Activated gamma-delta T cell treated with Interleukin-2 at 50 U/mL for 16 hours (primary cell): ENCODE data around the gene GPR156.

Experiments used
- DNase-seq: peaks from one replicate; pipeline ENCODE4 v3.0.0-alpha.2; 2020

GPR156 gene

DNA sequence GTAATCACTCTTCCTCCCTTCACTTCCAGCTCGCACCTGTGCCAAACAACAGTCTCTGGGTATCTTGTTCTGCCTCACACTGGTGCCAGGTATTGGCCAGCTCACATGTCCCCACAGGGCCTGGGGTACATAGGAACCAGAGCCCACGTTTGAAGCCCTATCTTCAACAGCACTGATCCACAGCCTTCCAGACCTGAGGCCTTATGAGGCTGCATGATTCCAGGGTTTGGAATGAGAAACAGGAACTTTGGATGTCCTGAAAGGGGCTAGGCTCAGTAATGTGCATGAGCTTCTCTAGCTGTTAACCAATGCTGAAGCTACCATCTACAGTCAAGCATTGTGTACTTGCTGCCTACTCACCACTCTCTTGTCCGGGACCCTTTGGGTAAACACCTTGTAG lies 92.4 kb downstream of the GPR156 start:
- no peak for DNase-seq

DNA sequence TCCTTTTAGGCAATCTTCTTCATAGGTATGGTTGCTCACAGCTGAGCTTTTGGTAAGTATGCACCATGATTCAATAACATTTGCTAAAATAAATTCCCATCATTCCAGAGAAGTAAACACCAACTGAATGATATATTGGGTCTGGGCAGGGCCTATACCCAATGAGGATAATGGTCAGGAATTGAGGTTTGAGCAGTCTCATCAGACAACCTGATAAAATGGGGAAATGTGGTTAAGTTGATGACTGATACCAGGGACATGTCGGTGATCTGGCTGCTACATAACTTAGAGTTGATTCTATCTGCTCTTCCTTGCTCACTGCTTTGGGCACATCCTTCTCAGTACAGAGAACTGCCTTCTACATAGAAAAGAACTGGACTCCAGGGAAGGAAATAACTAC lies 92.9 kb downstream of the GPR156 start:
- no peak for DNase-seq

DNA sequence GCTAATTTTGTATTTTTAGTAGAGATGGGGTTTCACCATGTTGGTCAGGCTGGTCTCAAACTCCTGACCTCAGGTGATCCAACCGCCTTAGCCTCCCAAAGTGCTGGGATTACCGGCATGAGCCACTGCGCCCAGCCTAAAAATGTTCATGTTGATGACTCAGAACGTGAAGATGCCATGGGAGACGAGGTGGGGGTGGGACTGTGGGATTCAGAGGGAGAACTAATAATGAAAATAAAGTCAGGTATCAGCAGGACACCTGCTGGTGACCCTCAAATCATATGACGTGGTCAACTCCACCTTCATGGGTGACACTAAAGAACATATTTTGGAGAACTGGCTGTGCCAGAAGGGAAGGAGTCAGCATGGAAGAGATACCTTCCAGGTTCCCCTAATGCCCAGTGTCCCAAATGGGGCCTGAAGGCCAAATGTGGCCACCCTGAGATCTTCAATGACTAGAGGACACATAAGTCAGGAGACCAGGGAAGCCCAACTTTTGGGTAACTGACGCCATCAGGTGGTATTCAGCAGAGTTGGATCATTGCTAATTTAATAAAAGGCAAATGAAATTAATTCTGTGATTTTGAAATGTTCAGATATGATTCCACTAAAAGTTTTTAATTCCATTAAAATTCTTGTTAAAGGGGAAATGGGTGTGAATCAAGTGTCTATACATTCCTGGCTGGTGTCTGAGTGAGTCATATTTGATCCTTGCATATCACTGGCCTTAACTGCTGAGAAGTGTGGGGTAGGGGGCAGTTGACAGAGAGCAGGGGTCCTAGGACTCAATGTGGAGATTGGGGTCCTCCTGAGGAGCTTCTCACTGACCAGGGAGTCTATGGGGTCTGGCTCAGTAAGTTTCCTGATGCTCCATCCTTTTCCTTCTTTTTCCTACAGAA lies 102.2 kb downstream of the GPR156 start:
- DNase-seq: no peak

GRCh38 chr3:120181632-120182031 lies 103.4 kb downstream of the GPR156 start:
- no peak for DNase-seq

DNA sequence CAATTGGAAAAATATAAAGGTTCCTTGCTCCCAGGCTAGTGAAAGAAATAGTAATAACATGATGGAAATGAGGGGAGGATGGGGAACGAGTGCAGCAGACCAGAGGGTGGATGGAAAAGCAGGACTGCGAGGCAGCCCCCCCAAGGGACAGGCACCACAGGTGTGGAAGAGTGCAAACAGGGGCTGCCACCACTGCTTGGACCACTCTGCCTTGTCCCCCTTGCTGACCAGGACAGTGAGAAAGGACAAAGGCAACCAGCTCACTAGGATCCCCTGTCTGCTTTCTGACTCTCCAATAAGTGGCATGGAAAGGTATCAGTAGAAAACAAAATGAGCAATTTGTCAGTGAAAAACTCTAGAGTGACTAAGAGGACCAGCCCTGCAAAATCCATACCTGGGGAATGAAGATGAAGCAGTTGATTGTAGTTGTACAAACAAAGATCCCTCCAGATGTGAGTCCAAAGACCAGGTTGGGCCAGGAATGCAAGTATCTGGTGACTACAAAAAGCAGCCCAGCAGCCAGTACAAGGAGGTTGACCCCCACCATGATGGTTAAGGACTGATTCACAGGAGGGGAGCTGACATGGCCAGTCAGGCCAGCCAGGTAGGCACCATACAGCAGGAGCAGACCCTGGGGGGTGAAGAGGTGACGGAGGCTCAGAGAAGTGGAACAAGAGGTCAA lies 104.2 kb downstream of the GPR156 start:
- no peak for DNase-seq

GRCh38 chr3:120177707-120178306 lies 107.2 kb downstream of the GPR156 start:
- no peak for DNase-seq

- DNase-seq: no peak
Measured at GRCh38 chr3:120177151-120177550, 107.9 kb downstream of the GPR156 start.

GRCh38 chr3:120174811-120175539 lies 110.0 kb downstream of the GPR156 start:
- no peak for DNase-seq

- DNase-seq: no peak
Measured at GRCh38 chr3:120173056-120173675, 111.9 kb downstream of the GPR156 start.

DNA sequence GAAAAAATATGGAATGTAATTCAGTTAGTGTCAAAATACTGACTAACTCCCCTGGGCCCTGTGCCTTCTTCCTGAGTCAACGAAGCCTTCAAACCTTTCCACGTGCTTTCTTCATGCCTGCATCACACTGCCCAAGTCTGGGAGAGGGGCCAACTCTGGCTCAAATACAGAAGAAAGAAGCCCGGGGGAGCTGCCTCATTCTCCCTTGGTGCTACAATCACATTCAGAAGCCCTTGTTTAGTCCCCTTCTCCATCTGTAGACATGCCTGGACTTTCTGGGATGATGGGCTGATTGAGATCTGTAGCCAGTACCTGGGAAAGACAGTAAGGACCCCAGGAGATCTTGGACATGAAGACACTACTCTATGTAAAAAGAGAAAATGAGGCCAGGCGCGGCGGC lies 113.0 kb downstream of the GPR156 start:
- DNase-seq: no peak

- DNase-seq: no peak
Measured at GRCh38 chr3:120171134-120171873, 113.7 kb downstream of the GPR156 start.

DNA sequence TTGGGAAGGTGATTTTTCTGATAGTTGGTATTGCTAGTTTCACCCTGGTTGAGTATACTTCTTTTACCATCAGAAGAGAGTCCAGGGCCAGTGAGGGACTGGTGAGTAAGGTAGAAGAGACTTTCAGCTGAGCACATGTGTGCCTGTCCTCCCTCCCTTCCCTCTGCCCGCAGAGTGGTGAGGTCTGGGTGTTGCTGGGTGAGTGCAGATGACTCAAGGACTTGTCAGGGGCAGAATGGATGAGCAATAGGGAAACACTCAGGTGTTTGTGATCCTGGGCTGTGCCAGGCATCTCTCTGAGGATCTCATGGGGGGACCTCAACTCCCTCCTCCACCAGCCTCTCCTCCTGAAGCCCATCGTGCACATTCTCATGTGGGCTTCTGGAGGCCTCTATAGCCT lies 114.8 kb downstream of the GPR156 start:
- DNase-seq: no peak

GRCh38 chr3:120169407-120169806 lies 115.6 kb downstream of the GPR156 start:
- no peak for DNase-seq

DNA sequence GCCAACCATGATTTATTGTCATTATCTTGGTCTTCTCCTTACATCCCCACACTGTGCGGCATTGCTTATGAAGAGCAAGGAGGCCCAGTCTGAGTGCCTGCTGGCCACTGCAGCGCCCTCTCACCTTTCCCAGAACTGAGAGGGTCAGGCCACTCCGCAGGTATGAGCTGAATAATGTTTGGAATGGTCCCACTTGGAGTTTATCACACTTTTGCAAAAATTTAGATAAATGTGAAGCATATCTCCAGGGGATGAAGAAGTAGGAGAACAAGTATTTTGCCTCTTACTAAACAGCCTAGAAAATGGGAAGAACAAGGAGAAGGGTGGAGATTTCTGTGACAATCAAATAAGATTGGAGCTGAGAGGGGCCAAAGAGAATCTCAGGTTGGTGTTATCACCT lies 116.4 kb downstream of the GPR156 start:
- no peak for DNase-seq

DNA sequence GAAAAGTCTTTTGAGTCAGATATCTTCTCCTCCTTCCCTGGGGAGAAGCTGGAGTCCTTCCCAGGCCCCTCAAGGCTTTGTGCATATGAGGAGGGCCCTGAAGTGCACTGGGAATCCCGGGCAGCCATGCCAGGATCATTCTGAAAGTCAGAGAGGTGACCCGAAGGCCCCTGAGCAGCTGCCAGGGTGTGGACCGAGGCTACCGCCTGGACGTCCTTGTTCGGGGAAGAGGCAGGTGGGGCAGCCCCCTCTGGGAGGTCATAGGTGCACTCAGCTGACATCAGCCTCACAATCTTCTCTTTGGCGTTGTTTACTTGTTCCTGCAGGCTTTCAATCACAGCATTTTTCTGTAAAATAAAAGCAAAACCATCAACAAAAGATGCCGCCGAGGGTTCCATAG lies 117.0 kb downstream of the GPR156 start:
- DNase-seq: no peak

DNA sequence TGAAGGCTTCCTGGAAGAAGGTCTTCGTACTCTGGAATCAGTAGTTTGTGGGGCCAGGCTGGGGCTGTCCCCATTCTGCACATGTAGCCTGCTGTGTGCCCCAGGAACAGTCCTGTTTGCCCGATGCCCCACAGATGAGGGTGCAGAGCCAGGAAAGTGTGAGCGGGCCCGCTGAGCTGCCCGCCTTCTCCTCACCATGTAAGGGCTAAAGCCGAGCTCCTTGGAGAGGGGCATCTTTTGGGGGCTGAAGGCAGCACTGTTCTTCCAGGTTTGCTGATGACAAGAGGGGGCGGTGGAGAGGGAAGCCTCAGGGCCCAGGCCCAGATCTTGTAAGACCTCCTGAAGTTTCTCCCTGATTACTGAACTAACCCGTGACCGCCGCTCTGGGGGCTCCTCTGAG lies 117.5 kb downstream of the GPR156 start:
- DNase-seq: no peak

GRCh38 chr3:120163816-120164215 lies 121.2 kb downstream of the GPR156 start:
- no peak for DNase-seq

DNA sequence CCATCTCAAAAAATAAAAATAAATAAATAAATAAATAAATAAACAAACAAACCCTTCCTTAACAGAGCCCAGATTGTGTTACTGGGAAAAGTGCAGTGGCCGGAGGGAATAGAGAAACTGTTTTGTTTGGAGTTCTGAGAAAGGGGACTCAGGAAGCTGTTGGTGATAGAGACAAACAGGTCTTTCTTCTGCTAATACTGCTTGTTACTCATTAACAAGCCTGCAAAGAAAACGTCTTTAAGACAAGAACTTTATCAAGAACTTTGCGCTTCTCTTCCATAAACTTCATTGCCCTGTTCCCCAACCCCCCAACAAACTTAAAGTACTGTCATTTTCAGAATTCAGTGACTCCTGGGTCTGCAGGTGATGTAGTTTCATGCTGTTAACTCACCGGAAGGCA lies 122.0 kb downstream of the GPR156 start:
- DNase-seq: no peak

GRCh38 chr3:120162400-120162799 lies 122.6 kb downstream of the GPR156 start:
- no peak for DNase-seq

- DNase-seq: no peak
Measured at GRCh38 chr3:120161902-120162301, 123.1 kb downstream of the GPR156 start.

- DNase-seq: no peak
Measured at GRCh38 chr3:120160050-120160449, 125.0 kb downstream of the GPR156 start.

- DNase-seq: no peak
Measured at GRCh38 chr3:120157681-120158080, 127.3 kb downstream of the GPR156 start.
